ENCODE results near the gene SPTBN2. TPM values are rescaled to one million over a fixed set of nuclear protein-coding genes. Genes with fewer than 3 reads are reported as not detected.

The SPTBN2 gene
- total and polyA plus RNA-seq, 2 of the 8 experiments (the other 6 are each of a cell fraction or from before 2014, with no cell fraction given) = 19.1 to 69.0 TPM

GRCh38 chr11:66716996-66717395 lies 12.0 kb downstream of the SPTBN2 start (continued):
- TF ChIP-seq, protein P1, sequence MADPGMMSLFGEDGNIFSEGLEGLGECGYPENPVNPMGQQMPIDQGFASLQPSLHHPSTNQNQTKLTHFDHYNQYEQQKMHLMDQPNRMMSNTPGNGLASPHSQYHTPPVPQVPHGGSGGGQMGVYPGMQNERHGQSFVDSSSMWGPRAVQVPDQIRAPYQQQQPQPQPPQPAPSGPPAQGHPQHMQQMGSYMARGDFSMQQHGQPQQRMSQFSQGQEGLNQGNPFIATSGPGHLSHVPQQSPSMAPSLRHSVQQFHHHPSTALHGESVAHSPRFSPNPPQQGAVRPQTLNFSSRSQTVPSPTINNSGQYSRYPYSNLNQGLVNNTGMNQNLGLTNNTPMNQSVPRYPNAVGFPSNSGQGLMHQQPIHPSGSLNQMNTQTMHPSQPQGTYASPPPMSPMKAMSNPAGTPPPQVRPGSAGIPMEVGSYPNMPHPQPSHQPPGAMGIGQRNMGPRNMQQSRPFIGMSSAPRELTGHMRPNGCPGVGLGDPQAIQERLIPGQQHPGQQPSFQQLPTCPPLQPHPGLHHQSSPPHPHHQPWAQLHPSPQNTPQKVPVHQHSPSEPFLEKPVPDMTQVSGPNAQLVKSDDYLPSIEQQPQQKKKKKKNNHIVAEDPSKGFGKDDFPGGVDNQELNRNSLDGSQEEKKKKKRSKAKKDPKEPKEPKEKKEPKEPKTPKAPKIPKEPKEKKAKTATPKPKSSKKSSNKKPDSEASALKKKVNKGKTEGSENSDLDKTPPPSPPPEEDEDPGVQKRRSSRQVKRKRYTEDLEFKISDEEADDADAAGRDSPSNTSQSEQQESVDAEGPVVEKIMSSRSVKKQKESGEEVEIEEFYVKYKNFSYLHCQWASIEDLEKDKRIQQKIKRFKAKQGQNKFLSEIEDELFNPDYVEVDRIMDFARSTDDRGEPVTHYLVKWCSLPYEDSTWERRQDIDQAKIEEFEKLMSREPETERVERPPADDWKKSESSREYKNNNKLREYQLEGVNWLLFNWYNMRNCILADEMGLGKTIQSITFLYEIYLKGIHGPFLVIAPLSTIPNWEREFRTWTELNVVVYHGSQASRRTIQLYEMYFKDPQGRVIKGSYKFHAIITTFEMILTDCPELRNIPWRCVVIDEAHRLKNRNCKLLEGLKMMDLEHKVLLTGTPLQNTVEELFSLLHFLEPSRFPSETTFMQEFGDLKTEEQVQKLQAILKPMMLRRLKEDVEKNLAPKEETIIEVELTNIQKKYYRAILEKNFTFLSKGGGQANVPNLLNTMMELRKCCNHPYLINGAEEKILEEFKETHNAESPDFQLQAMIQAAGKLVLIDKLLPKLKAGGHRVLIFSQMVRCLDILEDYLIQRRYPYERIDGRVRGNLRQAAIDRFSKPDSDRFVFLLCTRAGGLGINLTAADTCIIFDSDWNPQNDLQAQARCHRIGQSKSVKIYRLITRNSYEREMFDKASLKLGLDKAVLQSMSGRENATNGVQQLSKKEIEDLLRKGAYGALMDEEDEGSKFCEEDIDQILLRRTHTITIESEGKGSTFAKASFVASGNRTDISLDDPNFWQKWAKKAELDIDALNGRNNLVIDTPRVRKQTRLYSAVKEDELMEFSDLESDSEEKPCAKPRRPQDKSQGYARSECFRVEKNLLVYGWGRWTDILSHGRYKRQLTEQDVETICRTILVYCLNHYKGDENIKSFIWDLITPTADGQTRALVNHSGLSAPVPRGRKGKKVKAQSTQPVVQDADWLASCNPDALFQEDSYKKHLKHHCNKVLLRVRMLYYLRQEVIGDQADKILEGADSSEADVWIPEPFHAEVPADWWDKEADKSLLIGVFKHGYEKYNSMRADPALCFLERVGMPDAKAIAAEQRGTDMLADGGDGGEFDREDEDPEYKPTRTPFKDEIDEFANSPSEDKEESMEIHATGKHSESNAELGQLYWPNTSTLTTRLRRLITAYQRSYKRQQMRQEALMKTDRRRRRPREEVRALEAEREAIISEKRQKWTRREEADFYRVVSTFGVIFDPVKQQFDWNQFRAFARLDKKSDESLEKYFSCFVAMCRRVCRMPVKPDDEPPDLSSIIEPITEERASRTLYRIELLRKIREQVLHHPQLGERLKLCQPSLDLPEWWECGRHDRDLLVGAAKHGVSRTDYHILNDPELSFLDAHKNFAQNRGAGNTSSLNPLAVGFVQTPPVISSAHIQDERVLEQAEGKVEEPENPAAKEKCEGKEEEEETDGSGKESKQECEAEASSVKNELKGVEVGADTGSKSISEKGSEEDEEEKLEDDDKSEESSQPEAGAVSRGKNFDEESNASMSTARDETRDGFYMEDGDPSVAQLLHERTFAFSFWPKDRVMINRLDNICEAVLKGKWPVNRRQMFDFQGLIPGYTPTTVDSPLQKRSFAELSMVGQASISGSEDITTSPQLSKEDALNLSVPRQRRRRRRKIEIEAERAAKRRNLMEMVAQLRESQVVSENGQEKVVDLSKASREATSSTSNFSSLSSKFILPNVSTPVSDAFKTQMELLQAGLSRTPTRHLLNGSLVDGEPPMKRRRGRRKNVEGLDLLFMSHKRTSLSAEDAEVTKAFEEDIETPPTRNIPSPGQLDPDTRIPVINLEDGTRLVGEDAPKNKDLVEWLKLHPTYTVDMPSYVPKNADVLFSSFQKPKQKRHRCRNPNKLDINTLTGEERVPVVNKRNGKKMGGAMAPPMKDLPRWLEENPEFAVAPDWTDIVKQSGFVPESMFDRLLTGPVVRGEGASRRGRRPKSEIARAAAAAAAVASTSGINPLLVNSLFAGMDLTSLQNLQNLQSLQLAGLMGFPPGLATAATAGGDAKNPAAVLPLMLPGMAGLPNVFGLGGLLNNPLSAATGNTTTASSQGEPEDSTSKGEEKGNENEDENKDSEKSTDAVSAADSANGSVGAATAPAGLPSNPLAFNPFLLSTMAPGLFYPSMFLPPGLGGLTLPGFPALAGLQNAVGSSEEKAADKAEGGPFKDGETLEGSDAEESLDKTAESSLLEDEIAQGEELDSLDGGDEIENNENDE (IDR thresholded peaks at IDR 0.05; ENCODE audit: insufficient replicate concordance, low read length) = no peak
- no peak for TF ChIP-seq CHD2 (IDR thresholded peaks at IDR 0.05; ENCODE audit: low read length)
- no peak for TF ChIP-seq YY1 (IDR thresholded peaks at IDR 0.05; ENCODE audit: low read depth, low read length)
- TF ChIP-seq CEBPB (IDR thresholded peaks at IDR 0.05; ENCODE audit: low read depth, low read length) = no peak
- TF ChIP-seq SIRT6 (IDR thresholded peaks at IDR 0.05; ENCODE audit: low read length) = no peak

All from H1 (cell line).